IMR-90 (cell line): ENCODE measurements around the gene PRMT5. TPM values are rescaled to one million over a fixed set of nuclear protein-coding genes. Genes with fewer than 3 reads are reported as not detected.

ENCODE experiments used
- ATAC-seq: fragments of 200-7000 bp; cut with Tn5 transposase; 2 replicates; pipeline ENCODE4 v1.9.1; 2020; ENCODE audit warnings: low read depth, mild to moderate bottlenecking, moderate library complexity
- BruUV-seq: library from RNA; stranded (reverse); fragments of 400-500 nt; replicated peaks from 2 replicates; lab custom pipeline; 2021; lab: Mats Ljungman, UMichigan
- CTCF ChIA-PET: fragments of 300-600 bp; formaldehyde crosslinking; extraction: SDS; loops from one replicate; lab custom pipeline; 2021; ENCODE audit warnings: antibody characterized with exemption; lab: Yijun Ruan, JAX
- POLR2A ChIA-PET: fragments of 300-600 bp; sonication (Branson Sonifier 250); formaldehyde crosslinking; loops from one replicate; lab custom pipeline; 2022; ENCODE audit warnings: antibody characterized with exemption; ENCODE audit not compliant: unreplicated experiment; lab: Charles Lee
- DNase-seq: peaks from one replicate; pipeline ENCODE4 v3.0.0; 2013
- H2AFZ ChIP-seq: replicated peaks from 2 replicates; pipeline ENCODE3; 2013; ENCODE audit warnings: low read length, mild to moderate bottlenecking; ENCODE audit not compliant: poor library complexity
- H2AK5ac ChIP-seq: 2 replicates; pipeline ENCODE4 v1.6.1; 2013; ENCODE audit warnings: low read depth, low read length, inconsistent platforms
- H2AK9ac ChIP-seq: replicated peaks from 2 replicates; pipeline ENCODE3; 2013; ENCODE audit warnings: mild to moderate bottlenecking, low read depth, low read length, moderate library complexity; ENCODE audit not compliant: poor library complexity
- H2BK120ac ChIP-seq: 2 replicates; pipeline ENCODE4 v1.6.1; 2013; ENCODE audit warnings: low read depth, low read length, inconsistent platforms
- H2BK15ac ChIP-seq: 3 replicates; pipeline ENCODE4 v1.6.1; 2013; ENCODE audit warnings: low read depth, low read length, inconsistent platforms
- H2BK20ac ChIP-seq: 2 replicates; pipeline ENCODE4 v1.6.1; 2013; ENCODE audit warnings: low read depth, mild to moderate bottlenecking, inconsistent platforms, low read length, moderate library complexity
- H2BK5ac ChIP-seq: 2 replicates; pipeline ENCODE4 v1.6.1; 2013; ENCODE audit warnings: mild to moderate bottlenecking, low read depth, low read length, inconsistent platforms; ENCODE audit not compliant: poor library complexity, severe bottlenecking
- H3K14ac ChIP-seq: replicated peaks from 2 replicates; pipeline ENCODE4 v1.6.1; 2013; ENCODE audit warnings: low read depth, low read length, inconsistent platforms
- H3K18ac ChIP-seq: 2 replicates; pipeline ENCODE4 v1.6.1; 2013; ENCODE audit warnings: low read depth, low read length, control low read depth
- H3K23ac ChIP-seq: 2 replicates; pipeline ENCODE4 v1.6.1; 2013; ENCODE audit warnings: low read depth, low read length, inconsistent platforms
- H3K27ac ChIP-seq: 2 replicates; pipeline ENCODE4 v1.5.1; 2013; ENCODE audit warnings: mild to moderate bottlenecking, control low read depth, low read length; ENCODE audit not compliant: insufficient read depth
- H3K27me3 ChIP-seq: 2 replicates; pipeline ENCODE4 v1.6.1; 2013; ENCODE audit warnings: low read length; ENCODE audit not compliant: control insufficient read depth, insufficient read depth
- H3K36me3 ChIP-seq: 2 replicates; pipeline ENCODE4 v1.6.1; 2013; ENCODE audit warnings: low read length, mixed read lengths; ENCODE audit not compliant: control insufficient read depth, insufficient read depth
- H3K4ac ChIP-seq: 2 replicates; pipeline ENCODE4 v1.6.1; 2013; ENCODE audit warnings: low read depth, low read length, inconsistent platforms
- H3K4me1 ChIP-seq: 2 replicates; pipeline ENCODE4 v1.6.1; 2013; ENCODE audit warnings: low read length, mixed read lengths; ENCODE audit not compliant: control insufficient read depth, insufficient read depth
- H3K4me2 ChIP-seq: 2 replicates; pipeline ENCODE4 v1.6.1; 2013; ENCODE audit warnings: low read depth, mild to moderate bottlenecking, control low read depth, low read length, moderate library complexity
- H3K4me3 ChIP-seq: 2 replicates; pipeline ENCODE4 v1.5.1; 2013; ENCODE audit warnings: low read depth, mild to moderate bottlenecking, control low read depth, low read length, moderate library complexity; ENCODE audit not compliant: insufficient read depth
- H3K56ac ChIP-seq: 2 replicates; pipeline ENCODE4 v1.6.1; 2013; ENCODE audit warnings: low read length, inconsistent platforms; ENCODE audit not compliant: insufficient read depth; ENCODE audit errors: extremely low read depth
- H3K79me1 ChIP-seq, 2 experiments: 2 replicates each; pipeline ENCODE4 v1.6.1; 2013; ENCODE audit warnings: low read length in 2 of 2, inconsistent platforms in 1 of 2, low read depth in 1 of 2
- H3K9ac ChIP-seq: 2 replicates; pipeline ENCODE4 v1.6.1; 2013; ENCODE audit warnings: low read depth, low read length, control low read depth
- H3K9me1 ChIP-seq: 2 replicates; pipeline ENCODE4 v1.6.1; 2013; ENCODE audit warnings: low read length, inconsistent platforms; ENCODE audit not compliant: insufficient read depth
- H3K9me3 ChIP-seq: 2 replicates; pipeline ENCODE4 v1.6.1; 2013; ENCODE audit warnings: low read length; ENCODE audit not compliant: control insufficient read depth, insufficient read depth
- H4K20me1 ChIP-seq: 2 replicates; pipeline ENCODE4 v1.6.1; 2013; ENCODE audit warnings: low read length, inconsistent platforms; ENCODE audit not compliant: insufficient read depth
- H4K5ac ChIP-seq: 2 replicates; pipeline ENCODE4 v1.6.1; 2013; ENCODE audit warnings: mild to moderate bottlenecking, low read depth, low read length, control low read depth
- H4K8ac ChIP-seq, 2 experiments: 2 replicates each; pipeline ENCODE4 v1.6.1; 2013; ENCODE audit warnings: low read depth in 2 of 2, low read length in 2 of 2, control low read depth in 1 of 2, inconsistent platforms in 1 of 2
- H4K91ac ChIP-seq: 2 replicates; pipeline ENCODE4 v1.6.1; 2013; ENCODE audit warnings: low read depth, low read length, inconsistent platforms; ENCODE audit not compliant: insufficient read depth
- RAD21 ChIP-seq: IDR thresholded peaks from 2 replicates; pipeline ENCODE4 v1.6.1; 2012; ENCODE audit warnings: low read length, improper control_type of control experiment
- USF2 ChIP-seq: fragments of 150-350 bp; IDR thresholded peaks from 2 replicates; pipeline ENCODE4 v1.6.1; 2017; ENCODE audit warnings: mild to moderate bottlenecking, antibody characterized with exemption, low read length, low read depth
- WGBS, 2 experiments: methylation state at CpG; one replicate each; pipeline versions ENCODE4 v1.1.5 to v1.1.7; 2013; ENCODE audit warnings: missing lambda C conversion rate in 2 of 2; ENCODE audit not compliant: insufficient read length in 1 of 2; ENCODE audit errors: extremely low coverage in 2 of 2; 5-methylcytosine and 5-hydroxymethylcytosine counted together
- dilution Hi-C: fragments of 300-500 bp; cut with HindIII; formaldehyde crosslinking; loops from one replicate; pipeline ENCODE4 v1.14.3; 2018; ENCODE audit warnings: low sequenced_read_pairs; ENCODE audit not compliant: unreplicated experiment
- in situ Hi-C: fragments of 300-500 bp; cut with MboI; formaldehyde crosslinking; loops from 3 replicates; pipeline ENCODE4 v1.14.3; 2019; ENCODE audit warnings: low sequenced_read_pairs, inconsistent platforms, mixed read lengths
- intact Hi-C: fragments of 100-400 bp; cut with micrococcal nuclease; formaldehyde crosslinking; loops from 2 replicates; pipeline ENCODE4 v1.10.0; 2022
- polyA plus RNA-seq, 3 experiments: library from polyadenylated mRNA; depleted of rRNA; stranded (reverse); fragments of >200 nt; gene quantifications; 2 replicates each; pipeline ENCODE4 v1.2.3, GENCODE V29; 2012; ENCODE audit warnings: low replicate concordance in 1 of 3
- total RNA-seq: library from RNA; depleted of rRNA; stranded (reverse); fragments of >200 nt; gene quantifications from 2 replicates; pipeline ENCODE4 v1.2.3, GENCODE V29; 2012

PRMT5 gene
- total and polyA plus RNA-seq, 2 of the 4 experiments (the other 2 are of a cell fraction) = 99.3 to 136 TPM

GRCh38 chr14:22897357-22897756 lies 31.8 kb downstream of the PRMT5 start:
- Histone ChIP-seq H3K9ac (no peak overlapping the region), H3K23ac (peak overlapping the region; percentile 10; the same call in 1 of the 2 replicates), H3K9me1 (peaks cover 20% of the 10 kb centered on the region), H3K4me2 (no peak overlapping the region), H3K79me1 (peaks cover 0 to 17% of the 10 kb centered on the region in 2 experiments; a peak in 3 of 4 replicates), H3K36me3 (peaks cover 15% of the 10 kb centered on the region), H2BK15ac (peak overlapping the region; percentile 9; the same call in 2 of the 3 replicates), H4K5ac (peak overlapping the region; percentile 56; the same call in 1 of the 2 replicates), H2AK9ac (no peak overlapping the region), H4K8ac (peak overlapping the region; percentile 42 to 79), H2BK20ac (peak overlapping the region; percentile 71; the same call in 1 of the 2 replicates), H3K4me3 (no peak overlapping the region), H3K27ac (peak overlapping the region; percentile 35; the same call in 1 of the 2 replicates), H3K18ac (no peak overlapping the region), H2AFZ (no peak overlapping the region), H2BK5ac (peak overlapping the region; percentile 96), H3K4me1 (peaks cover 17% of the 10 kb centered on the region), H2AK5ac (peak overlapping the region; percentile 94), H3K56ac (no peak overlapping the region), H4K20me1 (no peaks in the 10 kb centered on the region), H3K27me3 (no peaks in the 10 kb centered on the region), H3K14ac (peak overlapping the region; percentile 85), H3K4ac (peak overlapping the region; percentile 87), H2BK120ac (peak overlapping the region; percentile 44; the same call in 1 of the 2 replicates), H3K9me3 (no peaks in the 10 kb centered on the region), H4K91ac (peak overlapping the region; percentile 83)
- POLR2A ChIA-PET = interaction anchor here (0.5 to 0.6 kb wide), 2 partner anchors 85 to 388 kb away, joined by 4 to 5 read pairs; no protein-coding TSS in a partner anchor
- DNase-seq (no peak), ATAC-seq (no peak)
- no peak for TF ChIP-seq RAD21
- no peak for TF ChIP-seq USF2
- BruUV-seq = no TSS peak
- CTCF ChIA-PET = interaction anchor here (1.7 kb wide), 1 partner anchor 74 kb away, joined by 4 read pairs; no protein-coding TSS in a partner anchor
- intact Hi-C loops (loop anchor here (5.0 to 10.0 kb wide), 3 partner anchors 60 to 513 kb away; partner anchors contain the start of gene MMP14), dilution Hi-C loops (no loop called here), in situ Hi-C loops (no loop called here)
- WGBS, 2 experiments = no CpG with 5 or more reads among the region's 1 CpG
